GM18498 (cell line): ENCODE results near the gene GALNT14.

Experiments used
- ATAC-seq: cut with Tn5 transposase; IDR thresholded peaks from one replicate; pipeline ENCODE4 v1.9.1; 2021; ENCODE audit warnings: mild to moderate bottlenecking, moderate library complexity; ENCODE audit not compliant: unreplicated experiment

Gene GALNT14

DNA sequence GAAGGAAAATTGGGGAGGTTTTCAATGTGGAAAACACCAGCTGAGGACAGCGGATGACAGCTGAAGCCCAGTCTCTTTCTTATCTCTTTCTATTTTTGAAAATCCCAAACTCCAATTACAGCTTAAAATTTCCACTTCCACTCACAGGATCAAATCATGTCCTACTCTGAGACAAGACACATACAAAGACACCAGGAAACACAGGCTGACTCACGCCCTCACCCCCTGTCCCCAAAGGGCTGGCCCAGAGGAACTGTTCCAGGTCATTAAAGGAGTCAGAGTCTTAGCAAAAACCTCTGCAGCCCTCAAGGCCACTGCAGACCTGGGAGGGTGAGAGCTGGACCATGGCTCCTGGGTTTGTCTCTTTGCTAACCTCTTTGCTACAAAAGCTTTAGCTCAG, 187.9 kb downstream of the GALNT14 start:
- ATAC-seq = no peak

GRCh38 chr2:30949435-30949834, 188.8 kb downstream of the GALNT14 start:
- no peak for ATAC-seq

GRCh38 chr2:30948857-30949256, 189.4 kb downstream of the GALNT14 start:
- ATAC-seq = no peak

- ATAC-seq = no peak
Observed at GRCh38 chr2:30948130-30948529, 190.1 kb downstream of the GALNT14 start.

DNA sequence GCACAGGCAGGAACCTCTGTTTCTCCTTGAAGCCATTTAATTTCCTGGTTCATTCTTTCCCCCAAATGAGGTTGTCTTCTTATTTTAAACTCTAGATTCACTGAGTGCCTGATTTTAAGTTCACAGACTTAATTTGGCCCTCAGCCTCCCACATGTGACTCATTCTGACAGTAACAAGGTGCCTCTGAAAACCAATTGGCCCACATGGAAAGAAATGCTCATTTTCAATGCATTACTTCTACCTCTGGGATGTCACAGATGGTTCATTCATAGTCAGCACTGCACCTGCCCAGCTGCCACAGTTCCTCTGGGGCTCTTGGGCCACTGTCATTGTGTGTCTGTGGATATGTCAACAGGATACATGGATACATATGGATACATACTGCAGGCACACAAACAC, 190.6 kb downstream of the GALNT14 start:
- ATAC-seq = no peak

DNA sequence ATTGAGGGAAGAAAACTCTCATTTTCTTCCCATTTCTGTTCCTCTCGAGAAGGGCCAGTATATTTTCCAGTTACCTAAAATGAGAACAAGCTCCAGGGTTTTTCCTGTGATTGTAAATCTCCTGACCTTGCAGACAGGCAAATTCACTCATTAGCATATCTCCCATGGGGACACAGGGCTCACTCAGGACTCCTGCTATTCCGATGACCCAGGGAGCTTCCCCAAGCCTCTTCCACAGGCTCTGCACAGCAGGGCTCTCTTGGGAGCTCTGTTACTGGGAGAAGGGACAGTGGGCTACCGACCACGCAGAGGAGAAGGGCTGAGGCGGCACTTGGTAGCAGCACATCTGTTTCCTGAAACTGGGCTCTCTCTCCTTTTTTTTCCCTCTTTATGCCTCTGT, 195.8 kb downstream of the GALNT14 start:
- ATAC-seq = no peak

- ATAC-seq = no peak
Observed at GRCh38 chr2:30940839-30941238, 197.4 kb downstream of the GALNT14 start.

- ATAC-seq = no peak
Observed at GRCh38 chr2:30939364-30939763, 198.9 kb downstream of the GALNT14 start.

DNA sequence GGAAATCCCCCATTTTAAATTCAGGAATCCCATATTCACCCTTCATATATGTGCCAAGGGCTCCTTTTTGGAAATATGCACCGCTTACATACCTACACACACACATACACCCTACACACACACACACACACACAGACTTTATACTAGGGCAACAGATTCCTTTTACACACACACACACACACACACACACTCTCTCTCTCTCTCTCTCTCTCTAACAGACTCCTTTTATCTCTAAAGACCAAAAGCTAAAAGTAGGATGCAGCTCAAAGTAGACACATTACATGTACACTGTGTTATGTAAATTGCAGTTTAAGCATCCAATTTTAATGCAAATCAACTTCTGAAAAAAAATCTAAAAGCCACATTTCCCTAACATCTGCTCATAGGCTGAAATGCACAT, 200.0 kb downstream of the GALNT14 start:
- no peak for ATAC-seq

GRCh38 chr2:30936977-30937376, 201.3 kb downstream of the GALNT14 start:
- ATAC-seq = no peak

DNA sequence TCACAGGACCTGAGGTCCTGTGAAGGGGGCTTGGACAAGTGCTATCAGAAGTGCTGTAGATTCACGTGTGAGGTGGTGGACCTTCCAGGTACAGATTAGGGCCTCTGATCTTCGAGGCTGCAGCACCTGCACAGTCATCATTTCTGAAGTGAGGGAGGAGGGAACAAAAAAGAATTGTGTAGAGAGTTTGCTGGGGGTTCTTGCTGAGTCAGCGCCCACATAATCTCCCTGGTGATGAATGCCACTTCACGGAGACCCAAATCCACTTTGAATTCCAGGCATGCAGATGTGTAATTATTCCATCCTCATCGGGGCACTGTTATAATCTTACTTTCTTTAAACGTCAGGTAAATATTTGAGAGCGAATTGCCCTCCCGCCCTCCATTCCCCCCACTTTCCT, 202.4 kb downstream of the GALNT14 start:
- ATAC-seq = no peak

GRCh38 chr2:30934066-30934465, 204.2 kb downstream of the GALNT14 start:
- no peak for ATAC-seq

DNA sequence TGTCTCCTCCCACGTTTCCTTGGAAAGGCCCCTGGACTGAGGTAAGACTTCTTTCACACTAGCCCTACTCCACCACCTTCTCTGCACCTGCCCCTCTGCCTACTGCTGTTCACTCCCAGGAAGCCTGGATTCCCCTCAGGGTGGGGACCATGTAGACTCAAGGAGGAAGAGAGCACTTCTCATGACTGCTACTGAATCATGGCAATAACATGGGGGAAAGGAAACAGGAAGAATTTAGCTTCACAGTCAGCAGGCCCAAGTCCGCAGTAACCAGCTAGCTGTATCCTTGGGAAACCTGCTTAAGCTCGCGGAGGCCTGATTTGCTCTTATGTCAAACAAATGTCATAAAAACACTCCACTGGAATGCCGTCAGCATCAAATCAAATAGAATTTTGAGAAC, 204.7 kb downstream of the GALNT14 start:
- no peak for ATAC-seq

GRCh38 chr2:30932870-30933269, 205.4 kb downstream of the GALNT14 start:
- no peak for ATAC-seq

DNA sequence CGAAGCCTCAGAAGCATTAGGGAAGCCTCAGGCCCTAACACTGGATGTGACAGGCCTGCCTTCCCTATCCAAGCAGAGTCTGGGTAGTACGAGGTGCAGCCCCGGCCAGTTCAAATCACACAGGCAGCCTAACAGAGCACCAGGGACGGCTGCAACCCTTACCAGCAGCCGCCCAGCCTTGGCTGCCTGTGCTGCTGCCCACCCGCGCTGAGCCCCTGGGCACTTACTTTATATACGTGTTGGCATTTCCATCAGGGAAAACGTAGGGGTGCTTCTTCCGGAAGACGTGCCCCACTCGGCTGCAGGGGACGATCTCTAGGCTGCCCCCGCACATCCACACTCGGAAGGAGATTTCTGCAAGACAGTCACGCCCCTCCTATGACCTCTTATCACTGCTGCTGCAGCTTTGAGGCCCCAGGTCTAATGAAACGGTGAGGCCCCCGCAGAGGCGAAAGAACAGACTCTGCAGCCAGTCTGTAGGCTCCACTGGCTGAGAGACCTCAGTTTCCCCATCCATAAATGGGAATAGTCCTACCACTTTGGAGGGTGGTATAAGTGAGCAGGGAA, 206.3 kb downstream of the GALNT14 start:
- no peak for ATAC-seq

DNA sequence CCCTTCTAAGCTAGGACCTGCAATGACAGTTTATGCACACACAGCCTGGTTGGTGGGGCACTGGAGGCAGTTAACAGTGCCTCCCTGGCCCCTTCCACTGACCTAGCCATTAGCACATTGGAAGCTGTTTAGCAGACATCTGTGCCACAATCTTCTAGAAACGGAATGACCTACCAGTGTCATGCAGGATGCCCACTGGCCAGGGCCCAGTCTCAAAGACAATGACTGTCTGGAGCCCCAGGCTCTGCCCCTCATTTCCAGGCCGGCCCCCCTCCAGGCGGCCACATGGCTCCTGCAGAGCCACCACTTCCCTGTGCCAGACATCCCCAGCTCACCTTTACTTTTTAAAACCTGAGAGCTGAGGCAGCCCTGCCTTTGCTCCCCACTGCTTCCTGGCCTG, 207.5 kb downstream of the GALNT14 start:
- no peak for ATAC-seq

- no peak for ATAC-seq
Observed at GRCh38 chr2:30927465-30928075, 210.7 kb downstream of the GALNT14 start.

- ATAC-seq = no peak
Observed at GRCh38 chr2:30926606-30927005, 211.6 kb downstream of the GALNT14 start.

DNA sequence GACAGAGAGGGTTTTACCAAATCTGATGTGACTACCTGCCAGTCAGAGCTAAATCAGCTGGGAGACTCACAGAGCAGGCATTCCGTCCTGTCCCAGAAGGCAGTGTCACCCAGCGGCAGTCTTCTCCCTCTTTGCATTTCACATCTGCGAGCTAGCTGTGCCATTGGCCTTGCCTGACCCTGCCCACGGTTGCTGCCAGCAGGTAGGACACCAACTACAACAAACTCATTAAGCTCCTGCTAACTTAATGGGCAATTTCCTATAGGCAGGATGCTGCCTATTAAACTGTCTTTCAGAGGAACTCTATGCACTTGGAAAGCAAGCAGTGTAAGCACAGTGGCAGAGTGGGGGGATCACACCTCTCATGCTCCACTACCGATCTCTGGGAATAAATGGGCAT, 214.6 kb downstream of the GALNT14 start:
- ATAC-seq = no peak

DNA sequence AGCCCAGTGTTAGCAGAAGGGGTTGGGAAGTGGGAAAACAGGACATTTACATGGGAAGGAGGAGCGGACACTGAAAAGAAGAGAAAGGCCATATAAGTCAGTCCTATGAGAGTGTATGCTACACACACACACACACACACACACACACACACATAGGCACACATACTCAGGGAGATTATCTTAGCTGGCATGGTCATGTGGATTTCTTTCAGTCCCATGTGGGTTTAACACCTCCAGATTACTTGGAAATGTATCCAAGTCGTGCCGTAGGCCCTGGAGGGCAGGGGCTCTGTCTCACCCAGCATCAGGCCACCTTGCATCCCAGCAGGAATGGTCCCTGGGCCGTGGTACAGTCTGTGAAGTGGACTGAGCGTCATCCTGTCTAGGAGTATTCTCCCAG, 217.7 kb downstream of the GALNT14 start:
- no peak for ATAC-seq

GRCh38 chr2:30915486-30915885, 222.8 kb downstream of the GALNT14 start:
- no peak for ATAC-seq

GRCh38 chr2:30914456-30914855, 223.8 kb downstream of the GALNT14 start:
- ATAC-seq = no peak

DNA sequence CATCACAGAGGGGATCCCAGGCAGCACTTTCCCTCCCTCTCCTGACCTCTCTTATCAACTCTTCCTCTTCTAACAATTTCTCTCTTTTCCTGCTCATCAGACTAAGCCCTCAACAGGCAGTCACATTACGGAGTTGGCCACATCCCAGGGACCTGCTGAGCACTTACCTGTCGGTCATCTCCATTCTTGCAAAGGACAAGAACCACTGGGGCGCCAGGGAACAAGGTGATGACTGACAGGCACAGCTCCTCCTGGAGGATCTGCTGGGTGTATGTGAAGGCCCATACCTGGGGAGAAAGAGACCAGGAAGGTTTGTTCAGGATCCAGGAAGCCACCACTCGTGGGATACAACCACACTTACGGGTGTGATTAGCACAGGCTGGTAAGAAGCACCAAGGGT, 226.2 kb downstream of the GALNT14 start:
- no peak for ATAC-seq
